GM21786 (cell line): ENCODE results near the gene PRR5.

Source experiments
- ATAC-seq: cut with Tn5 transposase; IDR thresholded peaks from one replicate; pipeline ENCODE4 v1.9.1; 2021; ENCODE audit not compliant: unreplicated experiment

PRR5 gene

GRCh38 chr22:44711690-44712555, 9.9 kb downstream of the PRR5 start:
- ATAC-seq: no peak

DNA sequence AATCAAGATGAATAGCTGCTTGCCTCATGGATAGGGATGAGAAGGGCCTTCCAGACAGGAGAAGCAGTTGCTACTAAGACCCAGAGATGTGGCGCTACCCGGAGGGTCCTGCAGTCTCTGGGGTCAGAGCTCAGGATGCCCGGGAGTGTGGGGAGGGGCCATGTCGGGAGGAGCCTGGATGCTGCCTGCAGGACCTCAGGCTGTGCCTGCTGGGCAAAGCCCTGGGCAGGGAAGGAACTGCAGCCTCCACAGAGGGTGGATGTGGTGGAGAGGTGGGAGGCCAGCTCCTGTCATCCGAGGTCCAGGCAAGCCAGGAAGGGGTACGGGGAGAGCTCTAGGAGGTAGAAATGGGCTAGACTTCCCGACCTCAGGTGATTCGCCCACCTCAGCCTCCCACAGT, 11.0 kb downstream of the PRR5 start:
- no peak for ATAC-seq

DNA sequence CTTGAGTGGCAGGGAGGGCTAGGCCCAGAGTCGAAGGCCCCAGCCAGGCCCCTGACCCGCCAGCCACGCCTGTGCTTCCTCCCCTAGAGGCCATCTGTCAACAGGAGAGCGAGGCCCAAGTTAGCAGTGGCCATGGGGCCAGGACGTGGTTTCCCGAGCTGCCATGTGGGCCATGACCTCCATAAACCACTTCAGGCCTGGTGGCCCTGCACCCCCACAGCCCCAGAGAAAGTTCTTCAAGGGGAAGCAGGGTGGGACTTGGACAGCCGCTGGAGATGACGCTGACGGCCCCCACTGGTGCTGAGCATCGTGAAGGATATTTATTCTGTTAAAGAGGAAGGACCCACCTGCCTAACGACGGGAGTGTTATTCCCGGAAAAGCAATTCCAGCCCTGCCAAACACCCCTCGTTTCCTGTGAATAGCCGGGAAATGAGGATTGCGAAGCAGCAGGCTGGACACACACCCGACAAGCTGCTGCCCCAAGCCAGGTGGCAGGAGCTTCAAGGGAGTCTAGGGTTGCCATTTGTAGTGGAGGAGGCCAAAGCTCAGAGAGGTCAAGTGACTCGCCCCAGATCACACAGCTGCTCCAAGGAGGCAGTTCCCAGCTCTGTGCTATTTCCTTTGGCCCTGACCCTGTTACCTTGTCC, 12.8 kb downstream of the PRR5 start:
- ATAC-seq: no peak

DNA sequence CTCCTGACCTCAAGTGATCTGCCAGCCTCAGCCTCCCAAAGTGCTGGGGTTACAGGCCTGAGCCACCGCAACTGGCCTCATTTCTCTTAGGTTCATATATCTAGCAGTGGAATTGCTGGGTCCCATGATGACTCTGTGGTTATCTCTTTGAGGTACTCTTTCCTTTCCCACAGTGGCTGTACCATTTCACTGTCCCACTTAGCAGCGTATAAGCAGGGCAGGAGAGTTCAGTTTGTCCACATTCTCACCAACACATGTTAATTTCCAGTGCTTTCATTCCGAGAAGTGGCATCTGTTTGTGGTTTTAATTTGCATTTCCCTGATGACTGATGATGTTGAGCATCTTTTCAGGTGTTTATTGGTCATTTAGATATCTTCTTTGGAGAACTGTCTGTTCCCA, 16.4 kb downstream of the PRR5 start:
- no peak for ATAC-seq

- no peak for ATAC-seq
Observed at GRCh38 chr22:44719586-44720368, 17.8 kb downstream of the PRR5 start.

DNA sequence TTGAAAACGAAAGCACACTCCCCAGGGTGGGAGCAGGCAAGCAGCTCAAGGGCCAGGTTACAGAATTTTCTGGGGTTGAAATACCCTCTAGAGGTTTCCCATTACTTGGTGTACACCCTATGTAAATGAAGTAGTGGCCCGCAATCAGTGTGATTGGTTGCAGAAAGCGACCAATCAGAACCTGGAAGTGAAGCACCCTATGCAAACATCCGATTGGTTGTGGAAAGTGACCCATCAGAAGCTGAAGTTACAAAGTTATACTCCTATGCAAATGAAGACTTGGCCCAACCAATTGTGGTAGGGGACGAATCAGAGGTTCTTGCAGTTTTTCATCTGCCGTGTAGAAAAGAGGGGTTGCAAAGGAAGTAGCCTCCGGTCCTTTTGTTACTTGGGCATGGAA, 19.2 kb downstream of the PRR5 start:
- no peak for ATAC-seq

DNA sequence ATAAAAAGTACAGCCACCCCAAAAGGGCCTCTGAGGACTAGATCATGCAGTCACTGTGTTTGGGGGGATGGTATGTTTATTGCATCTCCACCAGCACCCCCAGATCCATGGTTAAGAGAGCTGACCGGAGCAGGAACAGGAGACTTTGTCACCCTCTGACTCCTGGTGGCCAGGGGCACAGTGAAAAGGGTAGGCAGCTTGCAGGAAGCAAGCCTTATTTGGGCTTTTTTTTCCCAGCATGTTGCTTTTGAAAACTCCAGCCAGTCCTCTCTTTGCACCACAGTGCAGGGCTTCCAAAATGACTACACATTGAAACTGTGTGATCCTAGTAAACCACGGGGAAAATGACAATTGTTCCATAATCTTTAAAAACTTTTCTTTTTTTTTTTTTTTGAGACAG, 20.6 kb downstream of the PRR5 start:
- ATAC-seq: no peak

DNA sequence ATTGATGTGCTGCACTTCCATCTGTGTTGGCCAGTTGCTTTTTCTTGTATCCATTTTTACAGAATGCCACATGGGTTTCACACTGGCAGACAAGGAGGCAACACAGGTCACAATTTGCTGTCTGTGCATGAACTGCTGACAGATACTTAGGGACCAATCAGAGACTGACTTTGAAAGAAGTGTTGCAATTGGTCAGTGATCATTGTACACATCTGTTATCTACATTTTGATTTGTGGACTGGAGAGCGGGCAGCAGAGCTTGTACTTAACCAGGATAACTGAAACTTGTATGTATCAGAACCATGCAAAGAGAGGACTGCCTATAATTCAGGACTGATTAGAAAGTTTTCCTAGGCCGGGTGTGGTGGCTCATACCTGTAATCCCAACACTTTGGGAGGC, 21.8 kb downstream of the PRR5 start:
- ATAC-seq: no peak

DNA sequence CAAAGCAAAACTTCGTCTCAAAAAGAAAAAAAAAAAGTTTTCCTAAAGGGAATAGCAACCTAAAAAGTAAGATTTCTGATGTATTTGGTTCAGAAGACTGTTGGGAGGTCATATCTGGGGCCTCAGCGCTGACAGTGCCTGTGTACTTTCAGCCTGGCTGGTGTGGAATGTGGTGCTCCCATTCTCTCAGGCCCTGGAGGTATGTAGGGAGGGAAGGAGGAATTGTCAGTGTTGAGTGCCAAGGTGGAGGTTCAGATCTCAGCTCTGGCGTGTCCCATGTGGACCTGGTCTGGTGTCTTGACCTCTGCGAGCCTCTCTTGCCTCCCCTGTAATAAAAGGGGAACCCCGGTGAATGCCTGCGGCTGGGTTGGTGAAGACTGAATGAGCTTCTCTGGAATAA, 22.4 kb downstream of the PRR5 start:
- ATAC-seq: no peak

- ATAC-seq: no peak
Observed at GRCh38 chr22:44724859-44725258, 22.9 kb downstream of the PRR5 start.

GRCh38 chr22:44726439-44726838, 24.4 kb downstream of the PRR5 start:
- no peak for ATAC-seq

- ATAC-seq: no peak
Observed at GRCh38 chr22:44727148-44727547, 25.1 kb downstream of the PRR5 start.

DNA sequence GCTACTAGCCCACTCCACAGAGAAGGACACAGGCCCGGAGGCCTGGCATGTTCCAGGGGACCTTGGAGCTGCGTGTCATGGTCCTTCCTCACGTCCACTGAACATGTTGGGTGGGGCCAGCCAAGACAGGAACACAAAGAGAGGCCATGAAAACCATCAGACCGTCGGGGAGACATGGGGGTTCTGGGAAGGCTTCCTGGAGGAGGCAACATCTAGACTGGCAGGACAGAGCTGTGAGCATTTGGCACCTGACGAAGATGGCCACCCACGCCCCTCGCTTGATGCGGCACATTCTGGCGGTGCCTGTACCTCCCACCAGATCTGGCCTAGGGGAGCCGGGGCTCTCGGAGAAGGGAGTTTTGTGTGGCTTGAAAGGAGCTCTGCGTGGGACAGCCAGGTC, 25.7 kb downstream of the PRR5 start:
- no peak for ATAC-seq

GRCh38 chr22:44728761-44729324, 26.8 kb downstream of the PRR5 start:
- ATAC-seq: no peak

GRCh38 chr22:44729391-44730021, 27.5 kb downstream of the PRR5 start:
- no peak for ATAC-seq

GRCh38 chr22:44730022-44730393, 28.0 kb downstream of the PRR5 start:
- ATAC-seq: no peak

- no peak for ATAC-seq
Observed at GRCh38 chr22:44730490-44731356, 28.7 kb downstream of the PRR5 start.

DNA sequence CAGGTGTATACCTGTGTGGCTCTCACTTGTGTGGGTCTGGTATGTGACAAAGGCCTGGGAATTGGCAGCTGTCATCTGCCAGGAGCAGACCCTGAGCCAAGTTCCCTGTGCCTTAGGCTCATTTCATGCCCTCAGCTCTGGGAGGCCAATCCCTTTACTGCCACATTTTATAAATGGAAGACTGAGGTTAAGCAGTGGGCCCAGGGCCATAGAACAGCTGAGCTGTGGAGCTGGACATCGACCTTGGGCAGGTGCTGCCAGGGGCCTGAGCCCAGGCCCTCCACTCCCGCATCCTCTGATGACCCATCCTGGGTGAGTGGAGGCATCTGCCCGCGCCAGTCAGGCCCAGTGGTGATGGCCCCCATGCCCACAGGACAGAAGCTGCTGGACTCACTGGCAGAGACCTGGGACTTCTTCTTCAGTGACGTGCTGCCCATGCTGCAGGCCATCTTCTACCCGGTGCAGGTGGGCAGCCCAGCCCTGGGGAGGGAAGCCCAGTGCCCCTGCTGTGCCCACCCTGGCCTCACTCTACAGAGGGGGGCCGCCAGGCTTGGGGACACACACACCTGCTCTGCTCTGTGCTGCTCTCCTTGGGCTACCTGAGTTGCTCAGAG, 29.5 kb downstream of the PRR5 start:
- no peak for ATAC-seq

GRCh38 chr22:44732017-44732561, 30.1 kb downstream of the PRR5 start:
- ATAC-seq: no peak
